Duodenal mucosa (tissue), 2 donors: ENCODE results near the gene LRRC8C.
"Not testable (repeated sequence)": the region's sequence is repeated elsewhere in the genome, so short reads cannot be mapped to it uniquely, and the experiment has no call there.

Experiments
- H3K27ac ChIP-seq: one replicate; pipeline ENCODE4 v1.7.0; 2013; ENCODE audit warnings: low read depth, low read length
- H3K27me3 ChIP-seq, 2 donors: one replicate each; pipeline ENCODE4 v1.7.0; 2013; ENCODE audit warnings: low read length in 2 of 2, control low read depth in 1 of 2; ENCODE audit not compliant: insufficient read depth in 2 of 2, control insufficient read depth in 1 of 2
- H3K36me3 ChIP-seq, 2 donors: one replicate each; pipeline ENCODE4 v1.7.0; 2013; ENCODE audit warnings: low read length in 2 of 2, control low read depth in 1 of 2; ENCODE audit not compliant: insufficient read depth in 2 of 2, control insufficient read depth in 1 of 2
- H3K4me1 ChIP-seq, 2 donors: one replicate each; pipeline ENCODE4 v1.7.0; 2013; ENCODE audit warnings: low read length in 2 of 2, control low read depth in 1 of 2; ENCODE audit not compliant: insufficient read depth in 2 of 2, control insufficient read depth in 1 of 2
- H3K4me3 ChIP-seq, 2 donors: one replicate each; pipeline ENCODE4 v1.7.0; 2013; ENCODE audit warnings: low read length in 2 of 2, low read depth in 1 of 2
- H3K9ac ChIP-seq, 2 donors: one replicate each; pipeline ENCODE4 v1.7.0; 2013; ENCODE audit warnings: low read length in 2 of 2, low read depth in 1 of 2
- H3K9me3 ChIP-seq, 2 donors: one replicate each; pipeline ENCODE4 v1.7.0; 2013; ENCODE audit warnings: low read length in 2 of 2, control low read depth in 1 of 2; ENCODE audit not compliant: control insufficient read depth in 1 of 2

The LRRC8C gene

DNA sequence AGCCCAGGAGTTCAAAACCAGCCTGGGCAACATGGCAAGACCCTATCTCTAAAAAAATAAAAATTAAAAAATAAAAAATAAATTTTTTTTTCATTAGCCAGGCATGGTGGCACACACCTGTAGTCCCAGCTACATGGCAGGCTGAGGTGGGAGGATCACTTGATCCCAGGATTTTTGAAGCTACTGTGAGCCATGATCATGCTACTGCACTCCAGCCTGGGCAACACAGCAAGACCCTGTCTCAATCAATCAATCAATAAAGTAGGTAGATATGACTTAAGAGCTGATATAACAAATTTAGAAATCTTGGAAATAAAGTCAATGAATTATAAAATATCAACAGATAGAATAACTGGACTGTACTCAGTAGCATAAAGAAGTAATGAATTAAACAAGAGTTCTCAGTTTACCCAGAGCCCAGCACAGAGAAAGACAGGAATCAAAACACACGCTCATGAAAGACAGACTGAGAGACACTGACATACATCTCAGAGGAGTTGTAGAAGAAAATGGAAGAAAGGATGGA lies 69.7 kb downstream of the LRRC8C start:
- no peaks in the 10 kb centered on the region for H3K36me3 ChIP-seq
- H3K9ac ChIP-seq, result no peak overlapping the region
- H3K4me3 ChIP-seq, result no peak overlapping the region
- no peaks in the 10 kb centered on the region for H3K9me3 ChIP-seq
- H3K4me1 ChIP-seq, result peaks cover 0 to 7% of the 10 kb centered on the region in 2 donors
- H3K27me3 ChIP-seq, result no peaks in the 10 kb centered on the region
- H3K27ac ChIP-seq, result no peak overlapping the region

DNA sequence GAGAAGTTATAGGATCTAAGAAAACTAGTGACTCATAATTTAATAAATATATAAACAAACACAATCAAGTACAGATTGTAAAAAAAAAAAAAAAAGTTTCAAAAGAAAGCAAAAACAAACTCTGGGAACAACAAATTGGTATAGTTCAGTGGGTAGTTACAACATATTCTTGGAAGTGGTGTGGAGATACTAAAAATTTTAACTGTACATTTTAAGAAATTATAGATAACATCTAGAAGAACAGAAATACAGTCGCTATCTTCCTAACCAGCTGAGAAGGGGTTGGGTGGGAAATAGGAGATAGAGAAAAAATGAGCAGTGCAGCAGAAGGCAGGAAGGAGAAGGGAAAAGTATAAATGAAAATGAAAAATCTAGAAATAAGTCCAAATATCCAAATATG lies 70.5 kb downstream of the LRRC8C start:
- Histone ChIP-seq H3K9ac (no peak overlapping the region), H3K9me3 (no peaks in the 10 kb centered on the region), H3K4me1 (peaks cover 0 to under 1% of the 10 kb centered on the region in 2 donors), H3K36me3 (no peaks in the 10 kb centered on the region), H3K27me3 (no peaks in the 10 kb centered on the region), H3K27ac (no peak overlapping the region), H3K4me3 (no peak overlapping the region)

- H3K27ac ChIP-seq, result no peak overlapping the region
- H3K36me3 ChIP-seq, result no peaks in the 10 kb centered on the region
- H3K27me3 ChIP-seq, result no peaks in the 10 kb centered on the region
- H3K9ac ChIP-seq, result no peak overlapping the region
- H3K4me1 ChIP-seq, result no peaks in the 10 kb centered on the region
- H3K9me3 ChIP-seq, result no peaks in the 10 kb centered on the region
- H3K4me3 ChIP-seq, result no peak overlapping the region
Measured at GRCh38 chr1:89704014-89704413, 71.1 kb downstream of the LRRC8C start.

DNA sequence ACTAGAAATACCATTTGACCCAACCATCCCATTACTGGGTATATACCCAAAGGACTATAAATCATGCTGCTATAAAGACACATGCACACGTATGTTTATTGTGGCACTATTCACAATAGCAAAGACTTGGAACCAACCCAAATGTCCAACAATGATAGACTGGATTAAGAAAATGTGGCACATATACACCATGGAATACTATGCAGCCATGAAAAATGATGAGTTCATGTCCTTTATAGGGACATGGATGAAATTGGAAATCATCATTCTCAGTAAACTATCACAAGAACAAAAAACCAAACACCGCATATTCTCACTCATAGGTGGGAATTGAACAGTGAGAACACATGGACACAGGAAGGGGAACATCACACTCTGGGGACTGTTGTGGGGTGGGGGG lies 72.0 kb downstream of the LRRC8C start:
- H3K9me3 ChIP-seq, H3K36me3 ChIP-seq, H3K4me1 ChIP-seq, H3K9ac ChIP-seq, H3K4me3 ChIP-seq, H3K27ac ChIP-seq, H3K27me3 ChIP-seq: not testable (repeated sequence)

DNA sequence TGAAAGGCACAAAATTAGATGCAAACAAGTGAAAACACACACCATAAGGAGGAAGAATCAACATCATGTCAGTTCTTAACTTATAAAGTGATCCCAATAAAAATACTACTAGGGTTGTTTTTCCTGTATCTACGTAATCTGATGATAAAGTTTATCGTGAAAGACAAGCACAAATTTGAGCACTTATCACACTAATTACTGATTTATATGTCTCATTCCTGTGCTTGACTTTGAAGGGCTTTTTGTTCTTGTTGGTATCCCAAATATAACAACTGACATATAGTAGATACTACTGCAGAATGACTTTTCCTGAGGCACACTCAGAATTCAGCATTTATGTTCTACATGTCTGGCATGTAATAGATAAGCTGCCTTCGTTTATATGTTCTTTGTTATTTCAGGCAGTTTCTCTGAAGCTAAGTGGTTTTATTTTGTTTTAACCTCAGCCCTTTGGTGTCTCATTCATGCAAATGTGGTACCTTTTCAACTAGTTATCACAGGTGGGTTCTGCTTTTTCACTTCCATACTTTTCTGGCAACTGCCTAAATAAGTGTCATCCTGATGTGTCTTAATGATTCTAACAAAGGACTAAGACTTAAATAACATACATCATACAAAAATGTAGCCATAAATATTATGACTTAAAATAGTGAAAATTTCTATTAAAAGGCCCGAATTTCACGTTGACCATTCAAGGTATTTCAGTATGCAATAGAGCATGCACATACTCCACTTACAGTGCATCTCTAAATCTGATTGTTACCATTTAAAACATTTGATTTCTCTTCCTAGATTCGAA lies 73.2 kb downstream of the LRRC8C start:
- no peaks in the 10 kb centered on the region for H3K36me3 ChIP-seq
- H3K9me3 ChIP-seq, result no peaks in the 10 kb centered on the region
- H3K27ac ChIP-seq, result no peak overlapping the region
- H3K4me1 ChIP-seq, result no peaks in the 10 kb centered on the region
- H3K4me3 ChIP-seq, result no peak overlapping the region
- H3K27me3 ChIP-seq, result no peaks in the 10 kb centered on the region
- no peak overlapping the region for H3K9ac ChIP-seq

GRCh38 chr1:89706700-89707012 lies 73.7 kb downstream of the LRRC8C start:
- no peak overlapping the region for H3K27ac ChIP-seq
- no peaks in the 10 kb centered on the region for H3K9me3 ChIP-seq
- no peaks in the 10 kb centered on the region for H3K4me1 ChIP-seq
- H3K36me3 ChIP-seq, result no peaks in the 10 kb centered on the region
- H3K27me3 ChIP-seq, result no peaks in the 10 kb centered on the region
- H3K4me3 ChIP-seq, result no peak overlapping the region
- H3K9ac ChIP-seq, result no peak overlapping the region

- H3K9ac ChIP-seq, result no peak overlapping the region
- no peaks in the 10 kb centered on the region for H3K9me3 ChIP-seq
- H3K4me1 ChIP-seq, result no peaks in the 10 kb centered on the region
- no peak overlapping the region for H3K27ac ChIP-seq
- peaks cover 6 to 12% of the 10 kb centered on the region in 2 donors for H3K36me3 ChIP-seq
- no peak overlapping the region for H3K4me3 ChIP-seq
- no peaks in the 10 kb centered on the region for H3K27me3 ChIP-seq
Measured at GRCh38 chr1:89708751-89709375, 75.9 kb downstream of the LRRC8C start.

DNA sequence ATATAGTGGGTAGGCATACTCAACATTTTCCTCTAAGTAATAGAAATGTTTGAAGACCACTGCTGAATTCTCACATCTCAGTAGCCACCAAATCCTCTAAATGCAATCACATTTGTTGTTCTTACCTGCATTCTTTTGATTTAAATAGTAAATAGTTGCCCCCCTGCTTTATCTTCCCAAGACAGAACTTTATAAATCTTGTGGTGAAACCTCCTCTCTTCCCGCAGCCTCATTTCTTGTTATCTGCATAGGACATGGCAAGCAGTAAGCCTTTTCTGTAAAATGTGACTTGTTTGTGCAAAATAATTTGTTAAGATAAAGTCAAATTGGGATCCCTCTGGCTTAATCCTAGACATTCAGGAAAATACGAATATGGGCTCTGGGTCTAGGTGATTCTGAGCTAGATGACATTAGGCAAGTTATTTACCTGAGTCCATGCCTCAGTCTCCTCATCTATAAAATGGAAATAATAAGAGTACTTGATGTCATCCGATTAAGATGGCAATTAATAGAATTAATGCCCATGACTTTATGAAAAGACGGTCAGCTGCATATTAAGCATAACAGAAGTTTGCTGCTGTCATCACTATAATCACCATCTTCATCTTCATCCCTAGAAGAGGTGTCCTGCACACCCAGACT lies 77.7 kb downstream of the LRRC8C start:
- no peaks in the 10 kb centered on the region for H3K9me3 ChIP-seq
- H3K4me3 ChIP-seq, result no peak overlapping the region
- no peak overlapping the region for H3K27ac ChIP-seq
- no peaks in the 10 kb centered on the region for H3K4me1 ChIP-seq
- H3K9ac ChIP-seq, result no peak overlapping the region
- H3K27me3 ChIP-seq, result no peaks in the 10 kb centered on the region
- peaks cover 6 to 12% of the 10 kb centered on the region in 2 donors for H3K36me3 ChIP-seq

DNA sequence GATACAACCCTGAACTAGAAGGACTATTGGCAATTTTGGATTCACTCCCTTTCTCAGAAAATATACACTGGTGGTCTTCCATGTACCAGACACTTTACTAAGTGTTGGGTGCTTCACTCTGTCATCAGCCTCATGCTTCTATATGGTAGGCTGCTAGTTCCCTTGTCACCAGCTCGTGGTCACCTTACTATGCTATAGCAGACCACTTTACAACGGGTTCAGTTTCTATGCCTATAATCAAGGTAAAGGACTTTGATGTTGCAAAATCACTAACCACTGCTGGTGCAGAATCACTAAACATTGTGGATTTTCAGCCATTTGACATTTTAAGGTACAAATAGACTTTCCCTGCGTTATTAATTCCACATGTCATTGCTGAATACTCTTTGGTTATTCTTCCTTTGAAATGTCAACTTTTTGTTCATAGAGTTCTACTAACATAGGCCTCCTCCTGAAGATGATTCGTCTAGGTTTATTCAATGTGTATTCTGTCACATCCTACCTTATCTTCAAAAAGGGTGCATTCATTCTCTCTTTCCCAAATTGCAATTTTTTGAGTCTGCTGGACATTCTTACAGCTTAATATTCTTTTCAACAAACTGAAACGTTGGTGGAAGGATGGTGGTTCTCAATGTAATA lies 78.3 kb downstream of the LRRC8C start:
- no peak overlapping the region for H3K9ac ChIP-seq
- no peak overlapping the region for H3K4me3 ChIP-seq
- H3K9me3 ChIP-seq, result no peaks in the 10 kb centered on the region
- no peaks in the 10 kb centered on the region for H3K4me1 ChIP-seq
- peaks cover 6 to 12% of the 10 kb centered on the region in 2 donors for H3K36me3 ChIP-seq
- H3K27ac ChIP-seq, result no peak overlapping the region
- no peaks in the 10 kb centered on the region for H3K27me3 ChIP-seq

DNA sequence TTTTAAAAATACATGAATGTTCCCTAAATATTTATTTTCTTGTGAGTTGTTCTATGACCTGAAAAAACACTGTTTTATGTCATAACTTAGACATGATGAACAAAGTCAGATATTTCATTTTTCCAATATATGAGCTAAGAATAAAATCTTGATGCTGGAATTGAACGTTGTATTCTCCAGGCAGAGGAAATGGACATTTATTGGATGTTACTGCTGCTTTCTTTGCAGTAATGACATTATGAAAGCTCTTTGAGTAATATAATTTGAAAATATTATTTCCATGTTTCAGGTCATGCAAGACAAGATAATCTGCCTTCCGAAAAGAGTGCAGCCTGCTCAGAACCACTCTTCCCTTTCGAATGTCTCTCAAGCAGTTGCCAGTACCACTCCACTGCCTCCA lies 79.5 kb downstream of the LRRC8C start:
- H3K4me1 ChIP-seq, result no peaks in the 10 kb centered on the region
- H3K36me3 ChIP-seq, result peaks cover 6 to 12% of the 10 kb centered on the region in 2 donors
- H3K9ac ChIP-seq, result no peak overlapping the region
- no peaks in the 10 kb centered on the region for H3K9me3 ChIP-seq
- H3K27ac ChIP-seq, result no peak overlapping the region
- H3K27me3 ChIP-seq, result no peaks in the 10 kb centered on the region
- H3K4me3 ChIP-seq, result no peak overlapping the region
